NCI-H146 treated with DMSO at 0.1 percent for 48 hours (cell line): Measurements from ENCODE around the gene AGT.
"Not testable (repeated sequence)": the region's sequence is repeated elsewhere in the genome, so short reads cannot be mapped to it uniquely, and the experiment has no call there.

Experiments
- DNase-seq: peaks from one replicate; lab custom pipeline; 2025; ENCODE audit not compliant: unreplicated experiment; lab: John Stamatoyannopoulos, UW

Gene AGT

GRCh38 chr1:230707732-230708630 is 5.9 kb downstream of the AGT start:
- no peak for DNase-seq

GRCh38 chr1:230706887-230707731 is 6.8 kb downstream of the AGT start:
- no peak for DNase-seq

GRCh38 chr1:230706020-230706699 is 7.8 kb downstream of the AGT start:
- DNase-seq = no peak

- DNase-seq = no peak
Observed at GRCh38 chr1:230705289-230706019, 8.5 kb downstream of the AGT start.

- DNase-seq = no peak
Observed at GRCh38 chr1:230704830-230705229, 9.1 kb downstream of the AGT start.

- DNase-seq = no peak
Observed at GRCh38 chr1:230703679-230704385, 10.1 kb downstream of the AGT start.

- DNase-seq = peak; percentile 5
Observed at GRCh38 chr1:230702934-230703678, 10.8 kb downstream of the AGT start.

- no peak for DNase-seq
Observed at GRCh38 chr1:230701895-230702768, 11.8 kb downstream of the AGT start.

GRCh38 chr1:230701434-230701833 is 12.5 kb downstream of the AGT start:
- DNase-seq = no peak

- DNase-seq = no peak
Observed at GRCh38 chr1:230700132-230700531, 13.8 kb downstream of the AGT start.

GRCh38 chr1:230699716-230700115 is 14.2 kb downstream of the AGT start:
- no peak for DNase-seq

- DNase-seq = not testable (repeated sequence)
Observed at GRCh38 chr1:230698964-230699363, 15.0 kb downstream of the AGT start.

- DNase-seq = no peak
Observed at GRCh38 chr1:230698130-230698529, 15.8 kb downstream of the AGT start.

GRCh38 chr1:230696722-230697437 is 17.0 kb downstream of the AGT start:
- no peak for DNase-seq

- DNase-seq = no peak
Observed at GRCh38 chr1:230696218-230696617, 17.7 kb downstream of the AGT start.

- DNase-seq = no peak
Observed at GRCh38 chr1:230694991-230695390, 18.9 kb downstream of the AGT start.

- DNase-seq = no peak
Observed at GRCh38 chr1:230694464-230694863, 19.5 kb downstream of the AGT start.

GRCh38 chr1:230693777-230694176 is 20.1 kb downstream of the AGT start:
- no peak for DNase-seq
